ENCODE results near the gene SCN5A.

SCN5A gene

GRCh38 chr3:38647217-38647970 is 2.1 kb downstream of the SCN5A start:
- DNase-seq = no peak

- DNase-seq = no peak
Observed at GRCh38 chr3:38646630-38647029, 2.9 kb downstream of the SCN5A start.

DNA sequence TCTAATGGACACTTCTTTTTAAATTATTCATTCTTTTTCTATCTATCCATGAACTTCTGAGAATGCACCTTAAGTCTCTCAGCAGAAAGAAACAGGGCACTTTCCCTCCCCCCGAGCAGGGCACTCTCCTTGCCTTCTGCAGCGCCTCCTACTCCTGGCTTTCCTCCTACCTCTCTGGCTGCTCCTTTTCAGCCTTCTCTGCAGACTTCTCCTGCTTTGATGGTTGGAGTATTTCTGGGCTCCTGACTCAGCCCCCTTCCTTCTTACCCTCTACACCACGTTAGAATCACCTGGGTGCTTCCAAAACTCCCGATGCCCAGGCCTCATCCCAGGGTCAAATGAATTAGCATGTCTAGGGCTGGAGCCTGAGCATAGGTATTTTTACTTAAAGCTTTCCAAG is 3.4 kb downstream of the SCN5A start:
- no peak for DNase-seq

DNA sequence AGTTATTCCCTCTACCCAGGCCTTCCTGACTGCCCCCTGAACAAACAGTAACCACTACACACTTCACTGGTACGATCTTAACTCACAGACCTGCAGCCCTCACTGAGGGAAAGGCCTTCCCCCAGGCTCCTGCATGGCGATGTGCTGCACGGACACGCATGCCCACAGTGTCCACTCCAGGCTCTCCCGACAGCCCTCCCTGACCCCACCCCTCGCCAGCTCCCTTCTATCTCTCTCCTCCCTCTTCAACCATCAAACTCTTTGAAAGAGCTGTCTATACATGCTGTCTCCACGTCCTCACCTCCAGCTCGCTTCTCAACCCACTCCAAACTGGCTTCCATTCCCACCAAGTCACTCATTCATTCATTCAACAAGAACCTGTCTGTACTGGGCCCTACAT is 3.9 kb downstream of the SCN5A start:
- no peak for DNase-seq

GRCh38 chr3:38645076-38645475 is 4.4 kb downstream of the SCN5A start:
- no peak for DNase-seq

GRCh38 chr3:38644662-38645053 is 4.8 kb downstream of the SCN5A start:
- DNase-seq = no peak

GRCh38 chr3:38644016-38644661 is 5.3 kb downstream of the SCN5A start:
- DNase-seq = no peak

DNA sequence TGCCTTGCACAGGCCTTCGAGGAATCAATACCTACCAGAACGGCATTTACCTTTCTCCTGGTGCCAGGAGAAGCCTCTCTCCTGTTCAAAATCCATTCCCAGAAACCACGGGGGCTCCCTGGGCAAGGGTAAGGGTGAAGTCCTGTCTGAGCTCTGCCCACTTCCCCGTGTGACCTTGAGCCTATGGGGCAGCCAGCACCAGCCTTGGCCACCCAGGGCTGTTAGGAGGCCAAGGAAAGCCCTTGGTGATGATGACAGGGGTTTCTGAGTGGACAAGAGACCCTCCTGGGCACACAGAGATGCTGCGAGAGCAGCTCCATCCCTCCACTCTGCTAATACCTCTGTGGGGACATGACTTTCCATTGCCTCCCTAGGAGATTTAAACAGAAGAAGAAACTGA is 5.9 kb downstream of the SCN5A start:
- no peak for DNase-seq

GRCh38 chr3:38643090-38643489 is 6.4 kb downstream of the SCN5A start:
- no peak for DNase-seq

DNA sequence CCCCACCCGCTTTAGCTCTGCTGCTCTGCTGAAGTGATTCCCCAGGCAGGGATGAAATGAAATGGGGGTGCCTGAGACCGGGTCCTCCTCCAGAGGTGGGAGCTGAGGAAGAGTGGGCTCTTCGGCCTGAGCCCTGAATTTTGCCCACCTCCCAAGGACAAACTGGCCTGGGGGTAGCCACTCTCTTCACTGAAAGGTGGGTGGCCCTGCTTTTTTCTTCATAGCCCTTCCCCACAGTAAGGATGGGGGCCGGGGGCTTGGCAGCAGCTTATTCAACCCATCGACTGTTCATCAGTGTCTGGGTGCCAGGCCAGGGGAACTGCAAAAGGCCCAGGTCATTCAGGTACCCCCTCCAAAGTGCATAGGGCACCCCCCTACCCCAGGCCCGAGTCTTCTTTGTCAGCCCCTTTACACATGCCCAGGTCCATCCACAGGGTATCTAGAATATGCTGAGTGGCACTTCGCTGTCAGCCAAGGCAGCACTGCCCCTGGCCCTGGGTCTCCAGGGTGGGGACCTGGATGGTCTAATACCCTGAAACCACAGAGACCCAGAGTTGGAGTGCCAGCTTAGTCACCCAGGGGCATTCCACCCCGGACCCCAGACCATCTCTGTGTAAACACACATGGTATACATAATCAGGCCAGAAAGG is 7.9 kb downstream of the SCN5A start:
- DNase-seq = no peak

- DNase-seq = no peak
Observed at GRCh38 chr3:38640661-38641452, 8.6 kb downstream of the SCN5A start.

DNA sequence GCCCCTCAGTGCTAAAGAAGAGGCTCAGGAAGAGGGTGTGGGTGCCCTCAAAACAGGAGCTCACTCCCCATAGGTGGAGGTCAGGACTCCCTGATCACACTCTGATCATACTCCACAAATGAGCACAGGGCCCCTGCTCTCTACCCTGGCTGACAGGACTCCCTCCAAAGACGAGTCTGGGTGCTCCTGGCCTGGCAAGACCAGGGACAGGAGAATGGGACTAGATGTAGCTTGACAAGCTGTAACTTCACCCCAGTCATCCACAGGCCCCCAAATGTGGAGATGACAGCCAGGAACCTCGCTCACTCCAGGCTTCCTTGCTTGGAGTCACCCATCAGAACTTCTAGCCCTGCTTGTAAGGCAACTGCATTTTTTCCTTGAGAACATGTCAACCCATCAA is 11.1 kb downstream of the SCN5A start:
- no peak for DNase-seq

GRCh38 chr3:38637906-38638305 is 11.6 kb downstream of the SCN5A start:
- DNase-seq = no peak

DNA sequence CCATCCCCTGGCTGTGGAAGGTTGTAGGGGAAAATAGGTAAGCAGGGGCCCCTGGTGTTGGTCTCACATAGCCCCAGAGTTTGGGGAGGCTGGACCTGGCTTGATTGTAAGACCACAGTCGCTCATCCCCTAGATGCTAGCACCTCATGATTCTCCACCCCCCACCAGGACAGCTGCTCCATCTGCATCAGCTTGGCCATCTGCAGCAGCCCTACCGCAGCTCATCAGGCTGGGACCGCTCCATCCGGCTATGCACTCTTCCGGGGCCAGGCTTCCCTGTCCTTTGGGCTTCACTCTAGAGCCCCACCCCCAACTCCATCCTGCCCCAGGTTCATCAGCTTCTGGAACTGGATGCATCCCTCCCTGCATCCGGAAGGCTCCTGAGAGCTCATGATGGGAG is 12.6 kb downstream of the SCN5A start:
- no peak for DNase-seq

GRCh38 chr3:38636464-38636863 is 13.0 kb downstream of the SCN5A start:
- no peak for DNase-seq

DNA sequence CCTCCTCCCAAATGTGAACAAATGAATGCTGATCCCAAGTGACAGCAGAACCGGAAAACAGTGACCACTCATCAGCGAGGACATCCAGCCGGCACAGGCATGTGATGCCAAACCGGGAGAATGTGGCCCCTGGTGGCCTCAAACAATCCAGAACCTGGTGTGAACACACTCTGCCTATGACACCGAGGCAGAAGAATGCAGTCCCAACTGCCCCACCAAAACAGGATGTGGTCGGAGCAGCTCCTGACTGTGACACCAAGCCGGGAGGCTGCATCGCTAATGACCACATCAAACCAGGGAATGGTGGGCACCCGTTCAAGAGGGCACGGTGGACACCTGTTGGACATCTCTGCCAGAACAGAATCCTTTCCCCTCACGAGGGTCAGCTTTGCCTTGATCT is 15.4 kb downstream of the SCN5A start:
- no peak for DNase-seq

GRCh38 chr3:38632989-38633388 is 16.5 kb downstream of the SCN5A start:
- no peak for DNase-seq

DNA sequence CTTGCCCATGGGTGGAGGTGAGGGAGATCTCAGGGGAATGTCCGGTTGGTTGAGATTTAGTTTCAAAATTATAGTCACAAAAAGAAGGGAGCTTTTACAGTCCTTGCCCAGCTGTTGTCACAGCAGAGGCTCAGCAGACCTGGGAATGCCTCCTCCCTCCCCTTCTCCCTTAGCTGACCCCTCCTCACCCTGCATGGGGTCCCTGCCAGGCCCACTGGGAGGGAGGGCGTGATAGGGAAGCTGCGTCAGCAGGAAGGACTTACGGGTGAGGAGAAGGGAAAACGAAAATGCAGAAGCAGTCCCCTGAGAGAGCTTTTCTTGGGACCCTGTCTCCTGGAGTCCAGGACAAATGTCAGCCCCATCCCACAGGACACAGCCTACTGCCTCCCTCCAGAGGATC is 18.9 kb downstream of the SCN5A start:
- no peak for DNase-seq

GRCh38 chr3:38630070-38630469 is 19.4 kb downstream of the SCN5A start:
- no peak for DNase-seq

- no peak for DNase-seq
Observed at GRCh38 chr3:38628835-38629234, 20.7 kb downstream of the SCN5A start.

GRCh38 chr3:38627956-38628355 is 21.5 kb downstream of the SCN5A start:
- DNase-seq = no peak

- no peak for DNase-seq
Observed at GRCh38 chr3:38626171-38626570, 23.3 kb downstream of the SCN5A start.

DNA sequence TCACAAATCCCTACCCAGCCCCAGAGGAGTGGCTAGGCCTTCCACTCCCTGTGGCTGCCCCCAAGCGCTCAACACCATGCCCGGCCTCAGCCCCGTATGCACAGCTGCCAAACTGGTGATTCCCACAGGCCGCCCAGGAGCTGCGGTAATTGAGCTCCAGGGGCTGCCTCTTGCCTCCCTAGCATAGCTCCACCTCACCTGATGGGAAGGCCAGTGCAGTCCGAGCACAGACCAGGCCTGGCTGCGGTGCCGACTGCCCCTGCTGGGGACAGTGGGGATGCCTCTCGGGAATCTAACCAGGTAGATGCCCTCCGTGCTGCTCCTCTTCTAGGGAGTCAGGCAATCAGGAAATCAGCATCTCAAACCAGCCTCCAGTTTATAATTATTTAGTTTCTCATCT is 25.9 kb downstream of the SCN5A start:
- DNase-seq = no peak

DNA sequence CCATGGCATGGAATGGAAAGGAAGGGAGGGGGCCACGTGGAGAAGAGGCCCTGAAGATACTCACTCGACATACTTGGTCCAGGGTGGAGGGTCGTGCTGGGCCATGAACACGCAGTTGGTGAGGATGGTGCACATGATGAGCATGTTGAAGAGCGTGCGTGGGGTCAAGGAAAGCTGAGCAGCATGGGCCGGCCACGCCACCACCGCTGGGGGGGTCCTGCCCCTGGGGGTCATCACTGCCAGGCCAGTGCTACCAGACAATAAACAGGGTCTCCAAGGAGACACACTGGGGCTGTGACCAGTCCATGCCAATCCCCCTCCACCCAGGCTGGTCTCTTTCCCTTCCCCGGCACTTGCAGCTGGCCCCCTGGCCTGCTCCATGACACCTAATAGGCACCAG is 27.2 kb downstream of the SCN5A start:
- DNase-seq = no peak
